ENCODE data around the gene MLLT1.

DNA sequence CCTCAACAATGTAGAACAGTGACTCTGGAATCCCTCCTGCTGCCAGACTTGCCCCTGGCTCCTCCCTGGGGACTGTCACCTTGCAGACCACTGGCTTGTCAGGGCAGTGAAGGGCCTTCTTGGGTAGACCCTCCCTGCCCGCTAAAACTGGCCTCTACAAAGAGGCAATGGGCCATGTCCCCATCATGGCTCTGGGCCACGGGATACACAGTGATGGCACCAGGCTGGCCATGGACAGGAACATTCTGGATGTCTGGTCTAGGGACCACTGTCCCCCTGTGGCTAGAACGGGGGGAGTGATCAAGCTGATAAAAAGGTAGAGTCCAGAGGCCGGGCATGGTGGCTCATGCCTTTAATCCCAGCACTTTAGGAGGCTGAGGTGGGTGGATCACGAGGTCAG, 83.4 kb downstream of the MLLT1 start:
- TF ChIP-seq EZH2phosphoT487 (IDR thresholded peaks at IDR 0.05; ENCODE audit: insufficient read depth, low read depth) = no peak
- TF ChIP-seq EZH2 (IDR thresholded peaks at IDR 0.05; ENCODE audit: insufficient read depth, poor library complexity, severe bottlenecking) = no peak

Data from GM23248 (cell line).